Endometrial microvascular endothelial cells (primary cell): ENCODE results near the gene AP5S1. TPM values are rescaled to one million over a fixed set of nuclear protein-coding genes. Genes with fewer than 3 reads are reported as not detected.

Source experiments
- in situ Hi-C: cut with HindIII; loops from 2 replicates; pipeline ENCODE4 v1.10.0; 2017; ENCODE audit warnings: low sequenced_read_pairs, low pct_unique_long_range_greater_than_20kb; ENCODE audit errors: inconsistent ontology term
- total RNA-seq: library from RNA; depleted of rRNA; stranded (reverse); fragments of >200 nt; gene quantifications from one replicate; pipeline ENCODE4 v1.2.3, GENCODE V29; 2015; ENCODE audit errors: inconsistent ontology term

The AP5S1 gene
- total RNA-seq, 1 donor from 2014 or later: 32.5 TPM

DNA sequence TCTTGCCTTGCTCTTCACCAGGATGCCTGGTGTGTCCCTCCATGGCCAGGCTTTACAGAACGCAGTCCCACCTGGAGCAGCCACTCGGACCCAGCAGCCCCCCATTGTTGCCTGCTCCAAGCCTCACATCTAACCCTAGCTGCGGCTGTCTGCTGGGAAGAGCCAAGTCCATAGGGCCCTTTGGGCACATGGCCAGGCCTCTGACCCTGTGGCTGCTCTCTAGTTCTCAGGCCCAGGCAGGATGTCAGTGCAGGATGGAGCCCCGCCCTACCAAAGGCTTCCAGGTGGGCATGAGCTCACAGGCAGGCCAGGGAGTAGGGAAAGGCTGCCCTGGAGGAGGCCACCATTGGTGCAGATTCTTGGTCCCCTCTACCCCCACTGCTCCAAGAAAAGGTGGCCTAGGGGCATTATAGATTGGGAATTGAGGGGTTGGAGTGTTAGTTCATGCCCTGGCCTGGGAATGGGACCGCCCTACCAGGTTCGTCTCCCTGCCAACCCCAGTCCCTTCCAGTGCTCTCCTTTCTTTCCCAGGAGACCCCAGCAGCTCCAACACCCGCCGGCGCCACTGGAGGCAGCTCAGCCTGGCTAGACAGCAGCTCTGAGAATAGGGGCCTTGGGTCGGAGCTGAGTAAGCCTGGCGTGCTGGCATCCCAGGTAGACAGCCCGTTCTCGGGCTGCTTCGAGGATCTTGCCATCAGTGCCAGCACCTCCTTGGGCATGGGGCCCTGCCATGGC is 45.0 kb downstream of the AP5S1 start:
- in situ Hi-C loops: no loop called here

DNA sequence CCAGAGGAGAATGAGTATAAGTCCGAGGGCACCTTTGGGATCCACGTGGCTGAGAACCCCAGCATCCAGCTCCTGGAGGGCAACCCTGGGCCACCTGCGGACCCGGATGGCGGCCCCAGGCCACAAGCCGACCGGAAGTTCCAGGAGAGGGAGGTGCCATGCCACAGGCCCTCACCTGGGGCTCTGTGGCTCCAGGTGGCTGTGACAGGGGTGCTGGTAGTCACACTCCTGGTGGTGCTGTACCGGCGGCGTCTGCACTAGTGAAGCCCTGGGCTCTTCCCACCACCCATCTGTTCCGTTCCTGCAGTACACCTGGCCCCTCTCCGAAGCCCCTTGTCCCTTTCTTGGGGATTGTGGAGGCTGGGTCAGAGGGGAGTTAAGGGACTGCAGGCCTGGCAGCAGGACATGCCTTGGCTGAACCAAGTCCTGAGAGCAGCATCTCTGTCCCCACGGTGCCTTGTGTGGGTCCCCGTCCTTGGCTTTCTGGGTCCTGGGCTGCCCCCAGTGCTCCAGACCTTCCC is 45.6 kb downstream of the AP5S1 start:
- in situ Hi-C loops: no loop called here

DNA sequence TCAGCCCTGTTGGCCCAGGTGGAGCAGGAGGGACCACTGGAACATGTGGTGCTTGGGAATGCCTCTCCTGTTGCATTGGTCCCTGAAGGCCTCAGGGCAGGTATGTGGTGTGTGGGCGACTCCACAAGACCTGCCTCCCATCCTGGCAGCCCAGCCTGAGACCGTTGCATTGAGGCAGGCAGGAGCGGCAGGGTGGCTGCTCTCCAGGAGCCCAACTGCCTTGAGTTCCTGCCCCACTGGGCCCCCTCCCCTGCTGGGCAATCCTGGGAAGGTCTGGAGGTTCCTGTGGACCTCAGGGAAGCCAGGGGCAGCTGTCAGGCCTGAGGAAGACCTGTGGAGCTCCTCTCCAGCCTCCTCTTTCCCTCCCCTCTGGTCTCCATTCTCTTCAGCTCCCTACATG is 46.1 kb downstream of the AP5S1 start:
- in situ Hi-C loops: no loop called here

DNA sequence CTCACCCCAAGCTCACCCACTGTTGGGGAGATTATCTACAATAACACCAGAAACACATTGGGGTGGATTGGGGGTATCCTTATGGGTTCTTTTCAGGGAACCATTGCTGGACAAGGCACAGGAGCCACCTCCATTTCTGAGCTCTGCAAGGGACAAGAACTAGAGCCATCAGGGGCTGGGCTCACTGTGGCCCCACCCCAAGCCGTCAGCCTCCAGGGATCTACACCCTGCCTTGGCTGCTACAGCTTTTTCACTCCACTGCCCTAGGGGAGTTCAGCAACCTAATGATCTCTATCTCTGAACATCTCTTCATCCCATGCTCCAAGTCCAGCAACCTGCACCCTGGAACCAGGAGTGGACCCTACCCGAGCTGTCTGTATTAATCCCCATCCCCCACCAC is 47.5 kb downstream of the AP5S1 start:
- in situ Hi-C loops: no loop called here

DNA sequence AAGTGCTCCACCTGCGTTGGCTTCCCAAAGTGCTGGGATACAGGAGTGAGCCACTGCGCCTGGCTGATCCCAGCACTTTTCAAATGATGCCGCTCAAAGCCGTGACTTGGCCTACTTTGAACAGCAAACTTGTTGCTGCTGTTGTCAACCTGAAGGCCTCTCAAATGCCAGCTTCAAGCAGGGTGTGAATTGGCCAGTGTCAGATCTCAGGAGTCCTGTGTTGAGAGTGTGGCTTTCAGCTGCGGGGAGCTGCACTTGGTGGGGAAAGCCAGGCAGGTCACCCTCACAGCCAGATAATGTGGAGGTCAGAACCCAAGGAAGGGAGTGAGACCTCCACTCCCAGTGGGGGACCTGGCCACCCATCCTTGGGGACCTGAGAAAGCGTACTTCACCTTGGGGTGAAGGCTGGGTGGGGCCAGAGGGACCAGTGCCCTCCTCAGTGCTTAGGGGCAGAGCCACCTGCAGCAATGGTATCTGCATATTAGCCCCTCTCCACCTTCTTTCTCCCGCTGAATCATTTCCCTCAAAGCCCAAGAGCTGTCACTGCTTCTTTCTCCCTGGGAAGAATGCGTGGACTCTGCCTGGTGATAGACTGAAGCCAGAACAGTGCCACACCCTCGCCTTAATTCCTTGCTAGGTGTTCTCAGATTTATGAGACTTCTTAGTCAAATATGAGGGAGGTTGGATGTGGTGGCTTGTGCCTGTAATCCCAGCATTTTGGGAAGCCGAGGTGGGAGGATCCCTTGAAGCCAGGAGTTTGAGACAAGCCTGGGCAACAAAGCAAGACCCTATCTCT is 49.7 kb downstream of the AP5S1 start:
- in situ Hi-C loops: no loop called here

DNA sequence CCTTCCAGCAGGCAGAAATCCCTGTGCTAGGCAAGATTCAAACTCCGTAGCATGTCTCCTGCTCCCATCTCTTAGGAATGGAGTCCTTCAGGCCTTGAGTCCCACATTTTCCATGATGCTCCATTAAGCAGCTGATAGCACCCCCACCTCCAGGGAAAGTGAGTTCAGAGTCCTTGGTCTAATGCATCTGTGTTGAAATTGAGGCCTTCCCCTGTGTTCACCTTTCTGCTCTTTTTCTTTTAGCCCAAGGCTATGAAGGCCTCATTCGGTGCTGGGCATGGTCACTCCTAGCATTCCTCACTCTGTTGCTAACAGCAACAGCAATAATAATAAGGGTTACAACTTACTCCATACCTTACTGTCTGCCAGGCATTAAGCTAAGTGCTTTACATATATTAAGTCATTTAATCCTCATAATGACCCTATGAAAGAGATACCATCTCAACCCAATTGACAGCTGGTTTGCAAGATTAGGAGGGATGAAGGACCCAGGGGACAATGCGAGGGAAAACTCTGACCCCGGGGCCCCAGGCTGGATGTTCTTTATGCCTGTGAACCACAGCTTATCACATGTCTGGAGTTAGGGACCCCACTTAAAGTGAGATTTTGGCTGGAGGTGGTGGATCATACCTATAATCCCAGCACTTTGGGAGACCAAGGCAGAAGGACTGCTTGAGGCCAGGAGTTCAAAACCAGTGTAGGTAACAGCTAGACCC is 51.4 kb downstream of the AP5S1 start:
- in situ Hi-C loops: no loop called here

DNA sequence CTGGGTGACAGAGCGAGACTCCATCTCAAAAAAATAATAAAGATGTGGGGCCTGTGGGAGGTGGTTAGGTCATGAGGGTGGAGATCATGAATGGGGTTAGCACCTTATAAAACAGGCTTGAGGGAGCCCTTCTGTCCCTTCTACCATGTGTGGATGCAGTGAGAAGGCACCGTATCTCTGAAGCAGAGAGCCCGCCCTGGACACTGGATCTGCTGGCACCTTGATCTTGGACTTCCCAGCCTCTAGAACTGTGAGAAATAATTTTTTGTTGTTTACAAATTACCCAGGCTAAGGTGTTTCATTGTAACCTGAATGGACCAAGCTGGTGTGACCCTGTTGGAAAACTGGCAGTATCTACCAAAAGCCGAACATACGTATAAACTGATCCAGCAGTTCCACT is 53.2 kb downstream of the AP5S1 start:
- in situ Hi-C loops: no loop called here

DNA sequence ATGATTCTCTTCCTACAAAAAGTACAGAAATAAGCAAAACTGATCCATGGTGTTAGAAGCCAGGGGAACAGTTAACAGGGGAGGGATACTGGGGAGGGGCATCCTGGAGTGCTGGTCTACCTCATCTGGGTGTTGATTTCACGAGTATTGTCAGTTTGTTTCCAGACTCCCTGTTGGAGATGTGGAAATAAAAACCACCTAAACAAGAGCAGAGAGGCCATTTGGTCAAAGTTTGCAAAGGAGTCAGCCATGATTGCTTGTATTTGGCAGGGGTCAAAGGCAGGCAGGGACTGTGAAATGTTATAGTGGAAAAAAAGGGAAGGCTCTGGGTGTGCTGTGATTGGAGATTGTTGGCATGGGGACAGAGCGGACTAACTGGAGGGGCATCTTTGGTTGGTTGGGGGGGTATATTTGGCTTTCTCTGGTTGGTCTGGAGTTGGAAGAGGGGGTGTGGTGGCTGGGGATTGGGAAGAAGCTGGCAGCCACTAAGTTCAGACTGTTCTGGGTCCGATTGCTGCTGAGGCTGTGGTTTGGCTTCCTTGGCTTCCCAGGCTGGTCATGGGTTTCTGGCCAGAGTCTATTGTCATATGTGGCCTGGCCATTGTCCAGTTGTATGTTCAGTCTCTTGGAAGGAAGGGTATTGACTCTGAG is 54.0 kb downstream of the AP5S1 start:
- in situ Hi-C loops: no loop called here

DNA sequence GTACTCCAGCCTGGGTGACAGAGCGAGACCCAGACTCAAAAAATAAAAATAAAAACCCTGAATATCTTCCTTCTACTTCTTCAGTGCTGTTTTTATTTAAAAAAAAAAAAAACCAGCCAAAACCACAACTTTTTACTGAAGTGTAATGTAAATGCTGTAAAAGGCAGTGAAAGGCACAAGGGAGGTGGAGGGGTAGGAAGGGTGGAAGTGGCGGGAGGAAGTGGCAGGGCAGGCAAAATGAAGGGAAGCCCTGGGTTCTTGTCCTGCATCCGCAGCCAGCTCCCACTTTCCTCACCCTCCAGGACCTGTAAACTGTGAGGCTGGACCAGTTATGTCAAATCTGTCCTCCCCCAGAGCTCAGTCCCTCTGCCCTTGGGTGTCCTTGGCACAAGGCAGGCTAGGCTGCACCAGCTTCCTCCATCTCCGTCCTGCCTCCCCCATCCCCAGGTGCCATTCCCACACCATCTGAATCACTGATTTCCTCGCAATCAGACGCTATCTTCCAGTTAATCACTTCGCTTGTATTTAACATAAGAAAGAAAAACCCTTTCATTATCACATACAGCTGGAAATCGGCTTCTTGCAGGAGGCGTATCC is 55.1 kb downstream of the AP5S1 start:
- in situ Hi-C loops: no loop called here

DNA sequence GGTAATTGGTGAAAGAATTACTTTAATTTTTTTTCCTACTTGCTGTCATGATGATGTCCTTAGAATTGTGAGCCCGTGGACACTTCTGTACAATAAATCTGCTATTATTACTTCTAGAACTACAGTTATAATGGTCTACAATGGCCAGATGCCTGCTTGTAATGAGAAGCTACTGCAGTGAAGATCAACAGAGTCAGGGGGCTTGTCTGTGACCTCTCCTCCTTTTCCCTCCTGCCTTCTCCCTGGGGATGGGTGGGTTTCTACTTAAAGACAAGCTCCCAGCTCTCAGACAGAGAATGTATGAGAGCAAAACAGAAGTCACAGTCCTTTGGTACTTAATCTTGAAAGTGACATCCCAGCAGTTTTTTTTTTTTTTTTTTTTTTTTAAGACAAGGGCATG is 55.7 kb downstream of the AP5S1 start:
- in situ Hi-C loops: no loop called here

DNA sequence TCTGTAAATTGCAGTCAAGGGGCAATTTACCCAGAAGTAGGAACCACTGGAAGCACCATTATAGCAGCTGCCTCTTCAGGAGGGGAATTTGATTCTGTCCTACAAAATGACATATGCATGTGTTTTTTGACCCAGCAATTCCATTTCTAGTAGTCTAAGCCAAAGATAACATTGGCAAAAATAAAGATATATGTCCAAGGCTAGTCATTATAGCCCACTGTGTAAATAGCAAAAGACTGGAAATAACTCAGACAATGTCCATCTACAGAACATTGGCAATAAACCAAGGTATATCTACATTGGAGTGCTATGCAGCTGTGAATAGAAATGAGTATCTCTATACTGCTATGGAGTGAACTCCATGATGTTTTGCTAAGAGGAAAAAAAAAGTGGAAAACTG is 56.3 kb downstream of the AP5S1 start:
- in situ Hi-C loops: no loop called here

Other genes starting within 250 kb of the AP5S1 start
- gene GFRA4, start 157.1 kb upstream of the AP5S1 start, total RNA-seq: not detected
- not detected for gene ADAM33, start 138.5 kb upstream of the AP5S1 start, total RNA-seq
- gene SIGLEC1, start 107.9 kb upstream of the AP5S1 start, total RNA-seq: not detected
- gene HSPA12B, start 87.9 kb upstream of the AP5S1 start, total RNA-seq: 10.9 TPM
- gene ADISSP, start 52.8 kb upstream of the AP5S1 start, total RNA-seq: 85.9 TPM
- gene SPEF1, start 39.1 kb upstream of the AP5S1 start, total RNA-seq: not detected
- 105 TPM for gene CENPB, start 33.8 kb upstream of the AP5S1 start, total RNA-seq
- gene CDC25B, start 24.2 kb upstream of the AP5S1 start, total RNA-seq: 61.7 TPM
- gene MAVS, start 26.3 kb downstream of the AP5S1 start, total RNA-seq: 24.4 TPM
- gene PANK2, start 68.8 kb downstream of the AP5S1 start, total RNA-seq: 47.3 TPM
- gene RNF24, start 195.0 kb downstream of the AP5S1 start, total RNA-seq: 12.8 TPM